Progenitor cell of endocrine pancreas (in vitro differentiated cells): ENCODE data around the gene CHMP4A. TPM values are rescaled to one million over a fixed set of nuclear protein-coding genes. Genes with fewer than 3 reads are reported as not detected.

Source experiments
- DNase-seq: peaks from one replicate; pipeline ENCODE4 v3.0.0; 2021; ENCODE audit warnings: low spot score; ENCODE audit not compliant: unreplicated experiment
- H3K27ac Mint-ChIP-seq: 2 replicates; pipeline ENCODE4 v1.8.0; 2021; ENCODE audit warnings: mild to moderate bottlenecking, moderate library complexity, mixed read lengths
- H3K27me3 Mint-ChIP-seq: 2 replicates; pipeline ENCODE4 v1.8.0; 2021; ENCODE audit warnings: mixed read lengths
- H3K36me3 Mint-ChIP-seq: 2 replicates; pipeline ENCODE4 v1.8.0; 2022; ENCODE audit warnings: mixed read lengths; ENCODE audit not compliant: insufficient read depth
- H3K4me1 Mint-ChIP-seq: 2 replicates; pipeline ENCODE4 v1.8.0; 2021; ENCODE audit warnings: low read depth, mixed read lengths
- H3K4me3 Mint-ChIP-seq: 2 replicates; pipeline ENCODE4 v1.8.0; 2021; ENCODE audit warnings: low read depth, mild to moderate bottlenecking, moderate library complexity, mixed read lengths
- H3K9me3 Mint-ChIP-seq: 2 replicates; pipeline ENCODE4 v1.8.0; 2021; ENCODE audit warnings: low read depth, mixed read lengths
- total RNA-seq: library from RNA; stranded (reverse); gene quantifications from 2 replicates; pipeline ENCODE4 v1.2.1, GENCODE V29; 2021
- TF ChIP-seq, protein P1 (sequence below): fragments of 200-600 bp; sonication (generic); IDR thresholded peaks from one replicate; pipeline ENCODE4 v1.5.0; 2021; ENCODE audit warnings: antibody characterized with exemption, mild to moderate bottlenecking; ENCODE audit not compliant: unreplicated experiment

CHMP4A gene
- total RNA-seq, 1 donor from 2014 or later = 54.3 TPM

- no peak for DNase-seq
- Mint-ChIP-seq H3K27me3 (no peaks in the 10 kb centered on the region), H3K4me1 (peaks cover 17% of the 10 kb centered on the region), H3K27ac (peak overlapping the region; percentile 97), H3K36me3 (peaks cover 20% of the 10 kb centered on the region), H3K9me3 (no peaks in the 10 kb centered on the region), H3K4me3 (peak overlapping the region; percentile 98)
- TF ChIP-seq, protein P1, sequence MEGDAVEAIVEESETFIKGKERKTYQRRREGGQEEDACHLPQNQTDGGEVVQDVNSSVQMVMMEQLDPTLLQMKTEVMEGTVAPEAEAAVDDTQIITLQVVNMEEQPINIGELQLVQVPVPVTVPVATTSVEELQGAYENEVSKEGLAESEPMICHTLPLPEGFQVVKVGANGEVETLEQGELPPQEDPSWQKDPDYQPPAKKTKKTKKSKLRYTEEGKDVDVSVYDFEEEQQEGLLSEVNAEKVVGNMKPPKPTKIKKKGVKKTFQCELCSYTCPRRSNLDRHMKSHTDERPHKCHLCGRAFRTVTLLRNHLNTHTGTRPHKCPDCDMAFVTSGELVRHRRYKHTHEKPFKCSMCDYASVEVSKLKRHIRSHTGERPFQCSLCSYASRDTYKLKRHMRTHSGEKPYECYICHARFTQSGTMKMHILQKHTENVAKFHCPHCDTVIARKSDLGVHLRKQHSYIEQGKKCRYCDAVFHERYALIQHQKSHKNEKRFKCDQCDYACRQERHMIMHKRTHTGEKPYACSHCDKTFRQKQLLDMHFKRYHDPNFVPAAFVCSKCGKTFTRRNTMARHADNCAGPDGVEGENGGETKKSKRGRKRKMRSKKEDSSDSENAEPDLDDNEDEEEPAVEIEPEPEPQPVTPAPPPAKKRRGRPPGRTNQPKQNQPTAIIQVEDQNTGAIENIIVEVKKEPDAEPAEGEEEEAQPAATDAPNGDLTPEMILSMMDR = no peak
These were observed 20.2 kb upstream of the CHMP4A start for GRCh38 chr14:24233538-24233866.

GRCh38 chr14:24232645-24233537 is 19.6 kb upstream of the CHMP4A start, which contains the start of gene GMPR2:
Gene GMPR2, plus strand, starts transcription at chr14:24232929. Its CDS starts 325 bp downstream, at chr14:24233254.
- Mint-ChIP-seq H3K36me3 (peaks cover 15% of the 10 kb centered on the region), H3K9me3 (no peaks in the 10 kb centered on the region), H3K27ac (peak within 1 kb of the TSS; percentile 97), H3K4me3 (peak within 1 kb of the TSS; percentile 98), H3K4me1 (peaks cover 17% of the 10 kb centered on the region), H3K27me3 (no peaks in the 10 kb centered on the region)
- no peak for DNase-seq
- TF ChIP-seq, protein P1 = no peak

- Mint-ChIP-seq H3K36me3 (peaks cover 8% of the 10 kb centered on the region), H3K27ac (peak within 1 kb of the TSS; percentile 97), H3K27me3 (no peaks in the 10 kb centered on the region), H3K4me1 (peaks cover 17% of the 10 kb centered on the region), H3K9me3 (no peaks in the 10 kb centered on the region), H3K4me3 (peak within 1 kb of the TSS; percentile 98)
- peak; percentile 50 for DNase-seq
- TF ChIP-seq, protein P1 = no peak
These were observed 18.9 kb upstream of the CHMP4A start, which contains the start of gene NEDD8 for GRCh38 chr14:24232121-24232644. Gene NEDD8, minus strand, starts transcription at chr14:24232367. Its CDS starts 100 bp downstream, at chr14:24232267.

DNA sequence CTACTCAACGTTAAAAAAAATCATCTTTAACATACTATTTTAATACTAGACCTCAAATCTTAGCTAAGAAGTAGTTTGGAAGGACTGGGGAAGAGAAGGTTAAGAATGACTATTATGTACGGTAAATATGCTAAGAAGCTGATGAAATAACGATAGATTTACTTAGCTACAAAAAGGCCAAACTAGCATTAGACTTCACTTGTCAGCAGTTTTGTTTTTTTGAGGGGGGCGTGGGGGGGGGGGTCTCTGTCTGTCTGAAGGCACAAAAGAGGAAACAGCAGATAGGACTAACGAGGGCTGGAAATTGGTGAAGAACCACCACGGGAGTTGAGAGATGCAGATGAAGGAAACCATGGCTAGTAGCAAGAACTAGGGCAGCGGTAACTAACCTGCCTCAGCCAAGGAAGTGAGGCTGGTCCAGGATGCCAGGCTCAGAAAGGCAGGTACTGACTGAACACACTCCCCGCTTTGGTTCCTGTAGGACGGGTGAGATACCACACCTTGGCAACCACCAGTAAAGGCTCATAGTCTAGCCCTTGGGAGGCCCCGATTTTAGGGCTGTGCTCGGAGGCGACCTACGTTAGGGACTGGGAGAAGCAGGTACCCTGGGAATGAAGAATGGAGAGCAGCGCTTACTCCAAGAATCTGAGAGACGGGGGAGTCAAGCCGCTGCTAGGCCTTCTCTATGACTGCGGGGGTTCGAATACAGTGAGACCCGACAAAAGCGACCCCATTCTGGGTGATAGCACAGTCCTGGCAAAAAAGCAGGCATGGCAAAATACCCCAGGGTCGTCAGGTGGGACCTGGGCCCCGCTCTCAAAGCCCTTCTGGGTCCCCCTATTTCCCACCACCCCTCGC is 18.2 kb upstream of the CHMP4A start:
- H3K36me3 Mint-ChIP-seq = peaks cover 6% of the 10 kb centered on the region
- DNase-seq = no peak
- TF ChIP-seq, protein P1 = no peak

DNA sequence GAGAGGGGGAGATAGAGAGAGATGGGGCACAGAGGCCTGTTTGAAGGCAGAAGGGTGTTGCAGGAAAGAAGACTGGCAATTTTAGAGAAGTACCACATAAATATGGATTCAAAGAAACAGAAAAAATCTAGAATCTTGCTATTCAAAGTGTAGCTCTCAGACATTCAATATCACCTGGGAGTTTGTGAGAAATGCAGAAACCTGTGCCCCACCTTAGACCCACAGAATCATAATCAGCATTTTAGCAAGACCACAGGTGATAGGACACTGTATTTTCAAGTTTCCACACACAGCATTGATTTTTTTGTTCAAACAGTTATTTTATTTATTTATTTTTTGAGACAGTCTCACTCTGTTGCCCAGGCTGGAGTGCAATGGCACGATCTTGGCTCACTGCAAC is 15.6 kb upstream of the CHMP4A start:
- no peaks in the 10 kb centered on the region for H3K36me3 Mint-ChIP-seq
- no peaks in the 10 kb centered on the region for H3K27me3 Mint-ChIP-seq
- no peak overlapping the region for H3K4me3 Mint-ChIP-seq
- H3K9me3 Mint-ChIP-seq = no peaks in the 10 kb centered on the region
- DNase-seq = no peak
- peaks cover 14% of the 10 kb centered on the region for H3K4me1 Mint-ChIP-seq
- TF ChIP-seq, protein P1 = no peak
- H3K27ac Mint-ChIP-seq = no peak overlapping the region

More for the DNA sequence above, 18.2 kb upstream of the CHMP4A start:
- peak overlapping the region; percentile 98 for H3K4me3 Mint-ChIP-seq
- peak overlapping the region; percentile 97 for H3K27ac Mint-ChIP-seq
- no peaks in the 10 kb centered on the region for H3K27me3 Mint-ChIP-seq
- peaks cover 17% of the 10 kb centered on the region for H3K4me1 Mint-ChIP-seq
- no peaks in the 10 kb centered on the region for H3K9me3 Mint-ChIP-seq
